SK-N-MC (cell line): ENCODE measurements around the gene GIMAP4.

ENCODE experiments used
- EZH2 ChIP-seq: fragments of 200-600 bp; sonication (generic); IDR thresholded peaks from one replicate; pipeline ENCODE4 v1.6.1; 2017; ENCODE audit warnings: antibody characterized with exemption
- POLR2AphosphoS5 ChIP-seq: IDR thresholded peaks from 2 replicates; pipeline ENCODE4 v1.6.1; 2012; ENCODE audit warnings: mild to moderate bottlenecking, low read depth, low read length, borderline replicate concordance

GRCh38 chr7:150524018-150524417 is 43.2 kb upstream of the GIMAP4 start:
- TF ChIP-seq EZH2 (no peak), POLR2AphosphoS5 (no peak)
